ENCODE results near the gene DQX1. TPM values are rescaled to one million over a fixed set of nuclear protein-coding genes. Genes with fewer than 3 reads are reported as not detected.

Gene DQX1
- total and polyA plus RNA-seq, 4 donors: 0.05 to 1.0 (median 0.08) TPM; not detected in 1

- 72% methylated on average over 4 of the region's 4 CpGs for WGBS
- no peaks in the 10 kb centered on the region for H3K4me1 ChIP-seq (ENCODE audit: control insufficient read depth in 4 of 4, insufficient read depth in 4 of 4, low read length in 3 of 4)
- no peak for DNase-seq (ENCODE audit: low spot score)
- TF ChIP-seq CTCF (IDR thresholded peaks at IDR 0.05; ENCODE audit: low read depth, low read length, missing input control): no peak
- no peak for TF ChIP-seq SP1 (IDR thresholded peaks at IDR 0.05)
- TF ChIP-seq FOXA2 (IDR thresholded peaks at IDR 0.05): no peak
- no peak for TF ChIP-seq NR2F2 (IDR thresholded peaks at IDR 0.05)
- no peak for TF ChIP-seq TAF1 (conservative IDR thresholded peaks at IDR 0.05)
- no peak for TF ChIP-seq ATF3 (IDR thresholded peaks at IDR 0.05)
- TF ChIP-seq REST (IDR thresholded peaks at IDR 0.05): no peak
- no peak for TF ChIP-seq ZBTB33 (IDR thresholded peaks at IDR 0.05)
- no peak for TF ChIP-seq HNF4A (conservative IDR thresholded peaks at IDR 0.05)
- no peak for TF ChIP-seq YY1 (IDR thresholded peaks at IDR 0.05)
- no peak for TF ChIP-seq FOXA1 (IDR thresholded peaks at IDR 0.05)
- no peak for TF ChIP-seq RXRA (IDR thresholded peaks at IDR 0.05)
- no peak for TF ChIP-seq EGR1 (IDR thresholded peaks at IDR 0.05; ENCODE audit: low read depth in 2 of 2)
- no peaks in the 10 kb centered on the region for H3K27me3 ChIP-seq (ENCODE audit: control insufficient read depth in 4 of 4, insufficient read depth in 4 of 4, low read length in 3 of 4)
- no peak overlapping the region for H3K9ac ChIP-seq (ENCODE audit: low read depth in 1 of 2, low read length in 2 of 2)
- H3K36me3 ChIP-seq (ENCODE audit: control insufficient read depth in 4 of 4, insufficient read depth in 3 of 4, low read depth in 1 of 4, low read length in 3 of 4): peaks cover 0 to 6% (median 0%) of the 10 kb centered on the region in 4 donors
- H3K27ac ChIP-seq (ENCODE audit: low read depth in 1 of 2, low read length in 2 of 2): no peak overlapping the region
- no peak overlapping the region for H3K4me3 ChIP-seq (ENCODE audit: low read depth in 1 of 3, low read length in 3 of 3)
- no peaks in the 10 kb centered on the region for H3K9me3 ChIP-seq (ENCODE audit: control insufficient read depth in 4 of 4, low read length in 3 of 4)
These were observed 11.1 kb upstream of the DQX1 start for GRCh38 chr2:74537140-74537539.

- Histone ChIP-seq H3K27ac (ENCODE audit: low read depth in 1 of 2, low read length in 2 of 2) (no peak overlapping the region), H3K36me3 (ENCODE audit: control insufficient read depth in 4 of 4, insufficient read depth in 3 of 4, low read depth in 1 of 4, low read length in 3 of 4) (peaks cover 0 to 6% (median 0%) of the 10 kb centered on the region in 4 donors), H3K4me3 (ENCODE audit: low read depth in 1 of 3, low read length in 3 of 3) (no peak overlapping the region), H3K27me3 (ENCODE audit: control insufficient read depth in 4 of 4, insufficient read depth in 4 of 4, low read length in 3 of 4) (no peaks in the 10 kb centered on the region), H3K9me3 (ENCODE audit: control insufficient read depth in 4 of 4, low read length in 3 of 4) (no peaks in the 10 kb centered on the region), H3K4me1 (ENCODE audit: control insufficient read depth in 4 of 4, insufficient read depth in 4 of 4, low read length in 3 of 4) (no peaks in the 10 kb centered on the region), H3K9ac (ENCODE audit: low read depth in 1 of 2, low read length in 2 of 2) (no peak overlapping the region)
- WGBS: 83% methylated on average over 23 of the region's 23 CpGs
- TF ChIP-seq RAD21 (IDR thresholded peaks at IDR 0.05) (no peak), HNF4G (IDR thresholded peaks at IDR 0.05) (no peak), TAF1 (conservative IDR thresholded peaks at IDR 0.05) (no peak), REST (IDR thresholded peaks at IDR 0.05) (no peak), RXRA (IDR thresholded peaks at IDR 0.05) (no peak), EGR1 (IDR thresholded peaks at IDR 0.05; ENCODE audit: low read depth in 2 of 2) (no peak), YY1 (IDR thresholded peaks at IDR 0.05) (no peak), NR2F2 (IDR thresholded peaks at IDR 0.05) (no peak), FOXA2 (IDR thresholded peaks at IDR 0.05) (no peak), GABPA (IDR thresholded peaks at IDR 0.05 in 1 of 2, conservative IDR thresholded peaks at IDR 0.05 in 1 of 2) (no peak), FOXA1 (IDR thresholded peaks at IDR 0.05) (no peak), HNF4A (conservative IDR thresholded peaks at IDR 0.05) (no peak), ZBTB33 (IDR thresholded peaks at IDR 0.05) (no peak)
- DNase-seq (ENCODE audit: low spot score): no peak
These were observed 10.3 kb upstream of the DQX1 start for GRCh38 chr2:74536166-74536950.

All from liver (tissue), 9 donors.